Left forelimb (tissue), 1 donor: ENCODE measurements around the gene RPL7A.
"Not testable (repeated sequence)": the region's sequence is repeated elsewhere in the genome, so short reads cannot be mapped to it uniquely, and the experiment has no call there.

ENCODE experiments used
- DNase-seq: peaks from one replicate; pipeline ENCODE4 v3.0.0-alpha.2; 2018; ENCODE audit warnings: low spot score

Gene RPL7A

DNA sequence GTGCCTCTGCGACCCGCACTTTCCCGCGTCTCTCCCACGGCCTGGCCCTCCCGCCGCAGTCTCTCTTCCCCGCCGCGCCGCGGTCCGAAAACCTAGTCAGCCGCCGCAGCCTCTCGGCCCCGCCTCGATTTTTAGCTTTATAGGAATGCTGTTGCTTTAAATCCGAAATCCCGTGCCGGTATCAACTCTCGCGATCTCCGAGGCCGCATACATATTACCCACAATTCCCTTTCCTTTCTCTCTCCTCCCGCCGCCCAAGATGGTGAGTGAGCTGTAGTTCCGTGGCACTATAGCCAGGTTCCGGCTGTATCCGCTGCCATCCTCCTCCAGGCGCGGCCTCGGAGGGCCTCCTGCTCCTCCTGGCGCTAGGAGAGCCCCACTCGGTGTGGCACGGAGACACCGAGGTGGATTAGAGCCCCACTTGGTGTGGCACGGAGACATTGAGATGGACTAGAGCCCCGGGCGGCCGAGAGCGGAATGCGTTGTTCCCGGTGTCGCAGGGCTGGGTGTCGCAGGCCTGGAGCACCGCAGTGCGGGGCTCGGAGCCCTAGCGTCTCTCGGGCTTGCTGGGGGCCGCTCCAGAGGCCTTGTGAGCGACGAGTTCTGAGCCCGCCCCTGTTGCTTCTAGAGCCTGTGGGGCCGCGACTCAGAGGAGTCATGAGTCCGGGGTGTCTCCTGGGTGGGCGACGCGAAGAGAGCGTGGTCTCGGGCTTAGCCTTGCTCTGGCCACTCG is at the start of gene RPL7A, which contains the start of gene MED22:
TSS of gene RPL7A (plus strand) at position 234 of the 733 bp plus-strand sequence. CDS start at position 260, 26 bp downstream.
TSS of gene MED22 (minus strand) at position 147 of the 733 bp plus-strand sequence. CDS start 1,469 bp downstream, outside the sequence.
- peak; percentile 94 for DNase-seq

DNA sequence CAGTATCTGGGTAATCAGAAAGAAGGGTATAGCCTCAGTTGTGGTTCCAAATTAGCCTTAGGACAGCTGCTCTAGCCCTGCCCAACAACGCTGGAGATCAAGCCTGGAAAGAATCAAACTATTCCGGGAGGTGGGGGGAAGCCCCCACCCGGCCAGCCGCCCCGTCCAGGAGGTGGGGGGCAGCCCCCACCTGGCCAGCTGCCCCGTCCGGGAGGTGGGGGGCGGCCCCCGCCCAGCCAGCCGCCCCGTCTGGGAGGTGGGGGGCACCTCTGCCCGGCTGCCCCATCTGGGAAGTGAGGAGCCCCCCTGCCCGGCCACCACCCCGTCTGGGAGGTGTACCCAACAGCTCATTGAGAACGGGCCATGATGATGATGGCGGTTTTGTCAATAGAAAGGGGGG is 48.0 kb upstream of the RPL7A start:
- DNase-seq: not testable (repeated sequence)

DNA sequence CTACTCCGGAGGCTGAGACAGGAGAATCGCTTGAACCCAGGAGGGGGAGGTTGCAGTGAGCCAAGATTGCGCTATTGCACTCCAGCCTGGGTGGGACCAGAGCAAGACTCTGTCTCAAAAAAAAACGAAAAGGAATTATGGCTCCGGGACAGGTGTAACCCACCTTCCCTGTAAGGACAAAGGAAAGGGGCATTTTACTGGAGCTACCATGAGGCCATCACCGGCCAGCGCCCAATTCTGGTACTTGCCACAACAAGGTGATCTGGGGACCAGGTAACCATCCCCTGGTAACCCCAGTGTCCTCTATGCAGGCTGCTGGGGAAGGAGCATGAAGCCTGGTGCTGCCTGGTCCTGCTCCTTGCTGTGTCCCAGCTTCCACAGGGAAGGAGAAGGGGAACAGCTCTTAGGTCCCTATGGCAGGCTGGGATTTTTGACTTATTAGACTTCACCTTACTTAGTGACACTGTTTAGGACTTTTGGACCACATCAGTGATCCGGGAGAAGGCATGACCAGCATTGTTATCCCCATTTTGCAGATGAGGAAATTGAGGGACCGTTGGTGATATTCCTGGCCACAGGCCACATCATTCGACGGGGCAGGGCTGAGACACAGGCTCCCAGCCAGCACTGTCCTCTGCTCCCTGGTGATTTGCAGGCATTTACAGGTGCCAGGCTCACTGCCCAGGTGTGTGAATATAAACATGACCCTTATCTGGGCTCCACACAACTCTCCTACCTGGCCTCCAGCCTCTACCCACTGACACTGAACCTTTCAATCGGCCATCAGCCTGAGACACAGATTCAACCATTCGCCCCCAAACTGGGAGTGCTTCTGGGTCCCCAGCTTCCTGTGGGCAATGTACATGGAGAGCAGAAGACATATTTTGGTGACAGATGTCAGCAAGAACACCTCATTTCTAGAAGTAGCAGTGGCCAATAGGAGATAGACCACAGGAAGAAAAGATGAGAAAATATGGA is 46.5 kb upstream of the RPL7A start:
- no peak for DNase-seq

DNA sequence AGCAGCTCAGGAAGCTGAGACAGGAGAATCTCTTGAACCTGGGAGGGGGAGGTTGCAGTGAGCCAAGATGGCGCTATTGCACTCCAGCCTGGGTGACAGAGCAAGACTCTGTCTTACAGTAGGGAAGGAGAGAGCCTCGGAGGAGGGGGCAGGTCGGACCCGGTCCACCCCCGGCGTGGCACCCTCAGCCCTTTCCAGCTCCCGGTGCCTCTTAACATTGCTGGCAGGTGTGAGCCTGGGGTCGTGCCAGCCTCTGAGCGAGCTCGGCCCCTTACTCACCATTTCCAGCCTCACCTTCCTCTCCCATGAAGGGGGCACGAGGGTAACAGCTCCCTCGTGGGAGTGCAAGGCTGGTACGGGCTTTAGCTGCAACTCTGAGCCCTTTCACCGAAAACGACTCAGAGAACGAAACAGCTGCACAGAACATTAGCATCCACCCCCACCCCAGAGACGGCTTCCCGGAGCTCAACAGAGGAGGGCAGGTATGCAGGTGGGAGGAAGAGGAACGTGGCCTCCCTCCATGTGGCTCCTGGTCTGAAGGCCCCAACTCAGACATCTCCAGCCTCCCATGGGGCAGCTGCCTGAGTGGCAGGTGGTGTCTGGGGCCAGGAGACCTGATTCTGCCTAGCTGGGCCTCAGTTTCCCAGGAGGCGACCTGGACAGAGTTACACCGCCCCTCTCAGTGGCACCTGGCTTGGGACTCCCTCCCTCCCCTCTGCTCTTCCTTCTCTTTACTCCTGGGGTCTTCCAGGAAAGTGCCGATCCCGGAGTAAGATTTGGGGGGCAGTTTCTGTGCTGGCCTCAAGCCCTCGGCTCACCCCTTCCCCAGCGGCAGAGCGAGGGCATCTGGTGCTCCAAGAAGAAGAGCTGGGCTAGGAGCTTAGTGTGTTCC is 44.5 kb upstream of the RPL7A start:
- no peak for DNase-seq

DNA sequence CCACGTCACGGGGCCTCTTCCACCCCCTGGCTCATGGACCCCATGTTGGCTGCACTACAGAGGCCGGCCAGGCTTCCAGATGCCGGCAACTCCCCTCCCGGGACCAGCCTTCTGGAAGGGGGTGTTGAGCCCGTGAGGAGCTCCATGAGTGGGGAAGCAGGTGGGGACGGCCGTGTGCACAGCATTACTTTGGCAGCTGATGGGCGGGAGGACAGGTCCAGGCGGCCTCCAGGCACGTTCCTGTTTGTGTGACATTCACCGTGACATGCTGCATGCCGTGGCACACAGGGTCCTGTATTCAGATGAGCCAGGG is 43.9 kb upstream of the RPL7A start:
- no peak for DNase-seq

DNA sequence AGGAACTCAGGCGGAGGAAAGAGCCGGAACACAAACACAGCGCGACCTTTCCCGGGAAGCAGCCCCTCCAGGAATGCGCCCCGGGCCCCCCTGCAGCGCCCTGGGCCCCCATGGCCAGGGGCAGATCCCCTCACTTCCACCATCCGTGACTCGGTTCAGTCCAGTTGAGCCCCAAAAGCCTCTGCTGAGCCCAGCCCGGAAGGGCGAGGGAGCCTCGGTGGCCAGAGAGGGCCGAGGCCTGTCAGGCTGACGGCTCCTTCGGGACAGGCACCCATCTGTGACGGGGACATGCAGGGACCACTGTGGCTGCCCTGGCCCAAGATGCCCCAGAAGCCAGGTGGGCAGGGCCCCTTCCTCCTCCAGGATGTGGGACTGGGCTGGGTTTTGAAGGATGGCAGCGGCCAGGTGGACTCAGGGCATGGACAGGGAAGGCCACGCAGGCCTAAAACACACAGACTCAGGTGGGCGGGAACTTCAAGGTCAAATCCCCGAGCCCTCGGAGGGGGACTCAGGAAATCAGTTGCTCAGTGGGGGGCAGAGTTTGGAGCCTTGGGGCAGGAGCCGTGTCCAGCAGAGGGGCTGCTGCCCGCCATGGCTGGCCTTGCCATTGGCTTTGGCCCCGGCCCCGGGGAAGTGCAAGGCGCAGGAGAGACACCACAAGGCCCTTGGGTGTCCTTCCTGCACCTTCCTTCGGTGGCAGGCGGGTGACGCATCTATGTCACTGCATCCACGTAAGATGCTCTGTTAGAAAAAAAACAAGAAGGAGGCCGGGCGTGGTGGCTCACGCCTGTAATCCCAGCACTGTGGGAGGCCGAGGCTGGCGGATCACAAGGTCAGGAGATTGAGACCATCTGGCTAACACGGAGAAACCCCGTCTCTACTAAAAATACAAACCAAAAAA is 43.3 kb upstream of the RPL7A start:
- DNase-seq: no peak

DNA sequence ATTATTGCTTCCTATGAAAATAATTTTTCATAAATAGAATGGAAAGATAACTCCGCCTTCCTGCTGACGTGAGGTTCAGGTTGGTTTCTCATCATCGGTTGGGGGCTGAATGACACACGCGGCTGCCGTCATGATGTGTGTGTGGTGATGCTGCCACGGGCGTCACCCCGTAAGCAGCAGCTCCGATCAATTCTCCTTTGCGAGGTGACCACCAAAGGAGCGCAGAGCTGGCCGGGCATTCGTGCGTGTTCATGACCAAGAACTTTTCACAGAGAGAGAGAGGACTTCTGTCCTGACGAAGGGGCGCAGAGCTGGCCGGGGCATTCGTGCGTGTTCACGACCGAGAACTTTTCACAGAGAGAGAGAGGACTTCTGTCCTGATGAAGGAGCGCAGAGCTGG is 42.3 kb upstream of the RPL7A start:
- no peak for DNase-seq

DNA sequence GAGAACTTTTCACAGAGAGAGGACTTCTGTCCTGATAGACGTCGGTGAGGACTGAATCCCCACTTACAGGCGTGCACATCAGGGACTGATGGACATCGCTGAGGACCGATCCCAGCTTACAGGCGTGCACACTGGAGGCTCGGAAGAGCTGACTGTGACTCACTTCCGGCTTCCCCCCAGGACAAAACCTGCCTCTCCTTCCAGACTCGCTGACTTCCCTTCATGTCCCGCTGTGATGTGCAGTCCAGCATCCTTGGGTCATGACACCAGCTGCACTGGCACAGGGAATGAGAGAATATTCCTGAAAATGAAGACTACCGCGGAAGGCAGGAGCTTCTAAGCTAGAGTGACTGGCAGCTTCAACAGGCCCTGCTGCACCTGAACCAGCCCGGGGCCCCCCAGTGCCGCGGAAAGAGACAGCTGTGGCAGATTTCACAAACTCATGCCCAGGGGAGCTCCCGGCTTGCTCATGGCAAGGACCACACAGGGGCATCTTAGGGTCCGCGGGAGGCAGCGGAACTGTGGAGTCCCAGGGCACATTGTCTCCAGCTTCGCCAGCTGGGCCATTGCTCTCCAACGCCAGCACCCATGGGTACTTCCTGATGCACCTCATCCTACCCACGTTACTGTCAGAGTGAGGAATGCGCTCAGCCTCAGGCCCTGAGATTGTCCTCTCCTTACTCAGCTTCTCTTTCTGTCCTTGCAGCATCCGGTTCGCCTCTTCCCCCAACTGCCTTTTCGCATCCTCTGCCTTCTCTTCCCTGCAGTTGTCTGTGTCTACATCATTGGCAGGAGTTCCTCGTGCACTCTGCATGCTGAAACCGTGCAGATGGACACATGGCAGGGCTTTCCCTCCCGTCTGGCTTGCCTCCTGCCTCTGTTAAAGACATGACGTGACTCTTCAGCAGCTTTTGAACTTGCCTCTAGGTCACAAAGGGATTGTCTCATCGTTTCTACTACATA is 41.5 kb upstream of the RPL7A start:
- DNase-seq: no peak

DNA sequence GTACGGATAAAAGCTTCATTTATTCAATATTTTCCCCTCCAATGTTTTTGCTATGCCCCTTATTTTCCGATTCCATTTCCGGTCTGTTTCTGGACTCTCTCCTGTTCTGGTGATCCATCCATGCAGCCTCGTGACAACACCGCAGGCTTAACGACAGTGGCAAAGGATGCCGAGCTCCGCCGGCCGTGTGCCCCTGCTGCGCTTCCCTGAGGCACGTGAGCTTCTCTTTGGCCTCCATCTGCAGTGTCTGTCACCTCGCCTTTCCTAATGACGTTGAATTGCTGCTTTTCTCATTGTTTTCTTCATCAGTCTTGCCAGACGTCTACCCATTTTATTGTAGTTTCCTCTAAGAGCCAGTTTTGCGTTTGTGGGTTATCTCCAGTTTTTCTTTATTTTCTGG is 40.7 kb upstream of the RPL7A start:
- DNase-seq: no peak

DNA sequence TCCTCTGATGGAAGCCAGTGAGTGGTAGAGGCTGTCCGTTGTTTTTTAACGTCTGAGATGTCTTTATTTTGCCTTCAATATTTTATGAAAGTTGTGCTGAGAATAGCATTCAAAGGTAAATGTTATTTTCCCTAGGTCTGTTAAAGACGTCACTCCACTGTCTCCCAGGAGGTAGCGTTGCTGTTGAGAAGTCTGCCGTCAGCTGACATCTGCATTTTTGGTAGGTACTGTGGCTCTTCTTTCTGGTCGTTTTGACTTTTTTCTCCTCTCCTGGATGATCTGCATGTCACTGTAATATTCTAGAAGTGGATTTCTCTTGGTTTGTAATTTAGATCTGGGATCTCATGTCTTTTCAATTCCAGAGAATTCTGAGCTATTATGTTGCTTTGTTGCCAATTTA is 38.4 kb upstream of the RPL7A start:
- DNase-seq: no peak

DNA sequence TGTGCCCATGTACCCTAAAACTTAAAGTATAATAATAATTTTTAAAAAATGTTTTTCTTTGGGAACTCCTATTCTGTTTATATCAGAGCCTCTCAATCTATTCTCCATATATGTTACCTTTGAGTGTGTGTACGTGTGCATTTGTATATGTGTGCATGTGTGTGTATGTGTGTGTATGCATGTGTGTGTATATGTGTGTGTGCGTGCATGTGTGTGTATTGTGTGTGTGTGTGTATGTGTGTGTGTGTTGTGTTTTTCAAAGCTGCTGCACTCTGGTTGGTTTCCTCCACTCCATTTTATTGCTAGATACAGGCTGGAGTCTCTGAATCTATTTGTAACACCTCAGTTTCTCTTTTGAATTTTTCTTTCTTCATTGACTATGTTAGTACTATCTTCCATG is 32.0 kb upstream of the RPL7A start:
- DNase-seq: no peak

DNA sequence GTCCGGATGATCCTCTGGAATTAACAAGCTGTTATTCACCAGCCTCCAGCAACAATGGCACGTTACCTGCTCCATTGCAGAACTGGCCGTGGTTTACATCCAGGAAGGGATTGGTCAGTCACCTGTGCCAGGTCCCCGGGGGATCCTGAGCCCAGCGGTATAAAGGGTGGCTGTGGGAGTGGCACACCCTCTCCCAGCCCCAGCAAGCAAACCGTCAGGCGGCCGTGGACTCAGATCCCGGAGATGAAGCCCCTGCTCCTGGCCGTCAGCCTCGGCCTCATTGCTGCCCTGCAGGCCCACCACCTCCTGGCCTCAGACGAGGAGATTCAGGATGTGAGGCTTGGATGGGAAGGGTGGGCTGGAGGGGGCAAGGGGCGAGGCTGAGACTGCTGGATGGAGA is 30.5 kb upstream of the RPL7A start:
- DNase-seq: not testable (repeated sequence)

DNA sequence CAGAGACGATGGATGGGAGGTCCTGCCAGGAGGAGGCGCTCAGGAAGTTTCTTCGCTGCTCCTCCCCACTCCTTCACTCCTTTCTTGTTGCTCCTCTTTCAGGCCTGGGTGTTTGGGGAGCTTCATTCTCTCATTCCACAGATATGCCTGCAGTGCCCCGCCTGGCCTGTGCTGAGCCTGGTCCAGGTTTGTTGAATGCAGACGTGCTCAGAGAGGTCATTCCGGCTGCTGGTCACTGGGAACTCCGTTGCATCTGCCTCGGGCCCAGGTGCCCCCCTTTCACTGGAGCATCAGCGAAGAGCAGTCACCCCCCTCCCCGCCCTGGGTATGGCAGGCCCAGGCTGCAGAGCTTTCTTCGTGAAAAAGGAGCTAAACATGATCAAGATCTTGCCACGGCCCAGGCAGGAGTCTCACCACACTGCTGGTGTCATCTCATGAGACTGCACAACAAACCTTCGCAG is 27.6 kb upstream of the RPL7A start:
- DNase-seq: no peak

DNA sequence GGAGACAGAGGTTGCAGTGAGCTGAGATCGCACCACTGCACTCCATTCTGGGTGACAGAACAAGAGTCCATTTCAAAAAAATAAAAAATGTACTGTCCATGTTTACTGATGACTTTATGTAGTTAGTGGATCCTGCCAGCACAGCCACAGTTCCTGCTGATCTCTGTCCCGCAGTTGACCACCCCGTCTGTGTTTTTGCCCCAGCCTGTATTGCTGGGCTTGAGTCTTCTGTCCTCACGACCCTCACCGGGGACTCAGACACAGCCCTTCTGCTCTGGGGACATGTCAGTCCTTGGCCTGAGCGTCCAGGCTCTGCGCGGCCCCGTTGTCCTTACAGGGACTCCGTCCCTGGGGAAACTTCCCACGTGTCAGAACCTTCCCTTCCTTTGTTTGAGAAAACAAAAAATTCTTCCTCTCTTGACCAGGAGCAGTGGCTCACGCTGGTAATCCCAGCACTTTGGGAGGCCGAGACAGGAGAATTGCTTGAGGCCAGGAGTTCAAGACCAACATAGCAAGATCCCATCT is 26.5 kb upstream of the RPL7A start:
- no peak for DNase-seq

DNA sequence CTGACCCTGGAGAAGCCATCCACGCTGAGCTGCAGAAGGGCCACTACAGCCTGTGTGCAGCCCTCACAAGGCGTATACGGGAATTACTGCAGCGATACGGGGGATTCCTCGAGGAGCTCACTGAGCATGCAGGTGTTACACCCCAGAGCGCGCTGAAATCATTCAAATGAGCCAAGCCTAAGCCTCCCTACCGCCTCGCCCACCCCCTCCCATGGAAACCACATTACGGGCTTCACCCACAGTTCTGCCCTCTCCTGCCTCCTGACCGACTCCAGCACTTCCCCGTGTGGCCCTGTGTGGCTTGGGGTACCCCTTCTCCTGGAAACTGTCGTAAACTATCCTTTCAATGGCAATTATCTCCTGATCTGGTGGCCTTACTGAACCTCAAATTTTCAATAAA is 25.3 kb upstream of the RPL7A start:
- no peak for DNase-seq

DNA sequence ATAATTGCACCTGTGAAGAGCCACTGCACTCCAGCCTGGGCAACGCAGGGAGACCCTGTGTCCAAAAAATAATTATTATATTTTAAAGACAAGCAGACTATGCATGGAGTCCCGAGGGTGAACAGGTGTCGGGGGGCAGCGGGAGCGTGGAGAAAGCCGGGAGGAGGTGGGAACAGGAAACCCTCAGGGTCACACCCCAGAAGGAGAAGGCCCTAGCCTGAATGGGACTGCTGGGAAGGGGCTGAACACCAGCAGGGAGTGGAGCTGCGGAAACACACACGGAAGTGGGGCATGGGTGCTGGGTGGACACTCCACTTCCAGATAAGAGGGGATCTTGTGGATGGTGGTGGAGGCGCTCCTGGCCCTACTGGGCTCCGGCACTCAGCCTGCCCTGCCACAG is 24.8 kb upstream of the RPL7A start:
- no peak for DNase-seq

DNA sequence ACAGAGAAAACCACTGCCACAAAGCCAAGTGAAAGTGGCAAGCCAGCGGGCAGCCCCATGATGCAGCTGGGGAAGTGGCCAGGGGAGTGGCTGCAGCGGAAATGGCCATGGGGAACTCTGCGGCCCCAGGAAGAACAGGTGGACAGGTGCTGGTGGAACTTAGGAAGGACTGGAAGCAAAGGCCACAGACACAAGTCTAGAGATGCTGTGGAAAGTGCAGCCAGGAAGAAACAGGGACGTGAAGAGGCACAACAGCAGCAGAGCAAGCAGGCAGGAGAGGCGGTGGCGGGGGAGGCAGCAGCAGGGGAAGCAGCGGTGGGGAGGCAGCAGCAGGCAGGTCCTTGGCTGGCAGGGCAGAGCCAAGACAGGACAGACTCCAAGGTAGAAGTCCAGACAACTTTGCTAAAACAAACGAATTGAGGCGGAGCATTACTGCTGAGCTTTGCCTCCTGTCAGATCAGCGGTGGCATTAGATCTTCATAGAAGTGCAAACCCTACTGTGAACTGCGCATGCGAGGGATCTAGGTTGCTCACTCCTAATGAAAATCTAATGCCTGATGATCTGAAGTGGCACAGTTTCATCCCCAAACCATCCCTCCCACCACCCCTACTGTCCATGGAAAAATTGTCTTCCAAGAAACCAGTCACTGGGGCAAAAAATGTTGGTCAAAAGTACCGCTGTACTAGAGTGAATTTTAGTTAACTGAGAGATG is 23.9 kb upstream of the RPL7A start:
- no peak for DNase-seq

DNA sequence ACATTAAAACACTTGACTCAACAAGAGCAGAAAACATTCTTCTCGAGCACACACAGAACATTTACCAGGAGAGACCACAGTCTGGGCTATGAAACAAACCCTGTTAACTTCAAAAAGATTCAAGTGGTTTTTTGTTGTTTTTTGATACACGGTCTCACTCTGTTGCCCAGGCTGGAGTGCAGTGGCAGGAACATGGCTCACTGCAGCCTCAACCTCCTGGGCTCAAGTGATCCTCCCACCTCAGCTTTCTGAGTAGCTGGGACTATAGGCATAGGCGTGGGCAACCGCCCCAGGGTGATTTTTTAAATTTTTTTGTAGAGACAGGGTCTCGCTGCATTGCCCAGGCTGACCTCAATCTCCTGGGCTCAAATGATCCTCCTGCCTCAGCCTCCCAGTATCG is 21.0 kb upstream of the RPL7A start:
- DNase-seq: not testable (repeated sequence)
